ENCODE data around the gene TTC31.

- no peak for TF ChIP-seq EP300 (IDR thresholded peaks at IDR 0.05)
- TF ChIP-seq CTCF (IDR thresholded peaks at IDR 0.05): no peak
These were observed 27.4 kb downstream of the TTC31 start for GRCh38 chr2:74510272-74510671.

Data from stomach (tissue), 4 donors.